ENCODE data around the gene ZNF652. TPM values are rescaled to one million over a fixed set of nuclear protein-coding genes. Genes with fewer than 3 reads are reported as not detected.

Gene ZNF652
- total and polyA plus RNA-seq, 2 donors (not counting 1 experiment from before 2014, with no cell fraction given): 7.8 to 10.2 TPM

DNA sequence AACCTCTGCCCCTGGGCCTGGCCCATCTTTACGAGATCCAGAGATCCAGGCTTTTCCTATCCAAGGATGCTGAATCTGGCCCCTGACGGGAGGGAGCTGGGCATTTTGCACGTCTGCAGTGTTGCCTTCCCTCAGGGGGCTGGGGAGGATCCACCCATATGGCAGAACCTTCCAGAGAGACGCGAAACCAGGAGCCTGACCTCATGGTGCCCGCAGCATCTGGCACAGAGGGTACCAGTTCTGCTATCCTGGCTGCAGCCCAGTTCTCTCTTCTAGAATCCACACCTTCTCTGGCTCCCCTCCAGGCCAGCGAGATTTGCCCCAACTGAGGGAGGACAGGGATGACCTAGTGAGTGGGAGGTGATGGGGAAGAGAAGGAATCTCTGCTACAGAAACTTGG, 20.5 kb upstream of the ZNF652 start:
- Histone ChIP-seq H3K4me2 (ENCODE audit: extremely low read depth, insufficient read depth, low read length) (no peak overlapping the region), H3K36me3 (ENCODE audit: control insufficient read depth, insufficient read depth, low read length) (no peaks in the 10 kb centered on the region), H2AFZ (ENCODE audit: low read length) (no peak overlapping the region), H3K4me3 (replicated peaks in 1 of 4; ENCODE audit: control extremely low read depth in 1 of 4, insufficient read depth in 1 of 4, low read depth in 3 of 4, low read length in 4 of 4) (no peak overlapping the region), H3K79me2 (ENCODE audit: control insufficient read depth, insufficient read depth, low read length) (no peaks in the 10 kb centered on the region), H3K27ac (ENCODE audit: insufficient read depth, low read length) (no peak overlapping the region), H3K4me1 (ENCODE audit: control insufficient read depth, extremely low read depth, insufficient read depth, low read length) (no peaks in the 10 kb centered on the region), H3K27me3 (ENCODE audit: control insufficient read depth, insufficient read depth, low read length) (no peaks in the 10 kb centered on the region), H3K9me3 (ENCODE audit: control insufficient read depth, insufficient read depth, low read depth, low read length) (no peaks in the 10 kb centered on the region), H3K9ac (ENCODE audit: insufficient read depth, low read length) (no peak overlapping the region), H4K20me1 (ENCODE audit: control insufficient read depth, extremely low read depth, insufficient read depth, low read length) (no peaks in the 10 kb centered on the region)
- TF ChIP-seq, protein P1, sequence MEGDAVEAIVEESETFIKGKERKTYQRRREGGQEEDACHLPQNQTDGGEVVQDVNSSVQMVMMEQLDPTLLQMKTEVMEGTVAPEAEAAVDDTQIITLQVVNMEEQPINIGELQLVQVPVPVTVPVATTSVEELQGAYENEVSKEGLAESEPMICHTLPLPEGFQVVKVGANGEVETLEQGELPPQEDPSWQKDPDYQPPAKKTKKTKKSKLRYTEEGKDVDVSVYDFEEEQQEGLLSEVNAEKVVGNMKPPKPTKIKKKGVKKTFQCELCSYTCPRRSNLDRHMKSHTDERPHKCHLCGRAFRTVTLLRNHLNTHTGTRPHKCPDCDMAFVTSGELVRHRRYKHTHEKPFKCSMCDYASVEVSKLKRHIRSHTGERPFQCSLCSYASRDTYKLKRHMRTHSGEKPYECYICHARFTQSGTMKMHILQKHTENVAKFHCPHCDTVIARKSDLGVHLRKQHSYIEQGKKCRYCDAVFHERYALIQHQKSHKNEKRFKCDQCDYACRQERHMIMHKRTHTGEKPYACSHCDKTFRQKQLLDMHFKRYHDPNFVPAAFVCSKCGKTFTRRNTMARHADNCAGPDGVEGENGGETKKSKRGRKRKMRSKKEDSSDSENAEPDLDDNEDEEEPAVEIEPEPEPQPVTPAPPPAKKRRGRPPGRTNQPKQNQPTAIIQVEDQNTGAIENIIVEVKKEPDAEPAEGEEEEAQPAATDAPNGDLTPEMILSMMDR (conservative IDR thresholded peaks at IDR 0.05 in 1 of 2, IDR thresholded peaks at IDR 0.05 in 1 of 2; ENCODE audit: low read depth in 1 of 2, low read length in 2 of 2): no peak
- TF ChIP-seq EZH2 (IDR thresholded peaks at IDR 0.05; ENCODE audit: low read length, missing control alignments): no peak
- DNase-seq (ENCODE audit: low read depth in 2 of 2): no peak

DNA sequence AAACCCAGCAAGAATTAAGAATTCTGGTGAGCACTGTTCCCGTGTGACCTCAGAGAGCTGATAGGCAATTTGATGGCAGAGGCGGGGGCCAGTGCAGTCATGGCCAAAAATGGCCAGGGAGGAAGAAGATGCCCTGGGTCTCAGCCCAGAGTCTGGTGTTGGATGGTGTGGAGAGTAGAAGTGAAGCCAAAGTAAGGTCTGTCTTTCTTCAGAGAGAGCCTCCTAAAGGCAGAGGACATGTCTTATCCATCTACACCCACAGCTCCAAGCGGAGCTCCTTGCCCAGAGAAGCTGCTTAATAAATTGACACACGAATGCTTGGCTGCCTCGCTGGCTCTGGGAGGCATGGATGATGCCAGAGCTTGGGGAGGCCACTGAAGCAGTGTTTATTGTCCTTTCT, 19.7 kb upstream of the ZNF652 start:
- Histone ChIP-seq H3K4me3 (replicated peaks in 1 of 4; ENCODE audit: control extremely low read depth in 1 of 4, insufficient read depth in 1 of 4, low read depth in 3 of 4, low read length in 4 of 4) (no peak overlapping the region), H4K20me1 (ENCODE audit: control insufficient read depth, extremely low read depth, insufficient read depth, low read length) (no peaks in the 10 kb centered on the region), H3K27me3 (ENCODE audit: control insufficient read depth, insufficient read depth, low read length) (no peaks in the 10 kb centered on the region), H3K4me1 (ENCODE audit: control insufficient read depth, extremely low read depth, insufficient read depth, low read length) (no peaks in the 10 kb centered on the region), H3K79me2 (ENCODE audit: control insufficient read depth, insufficient read depth, low read length) (no peaks in the 10 kb centered on the region), H3K27ac (ENCODE audit: insufficient read depth, low read length) (no peak overlapping the region), H2AFZ (ENCODE audit: low read length) (no peak overlapping the region), H3K36me3 (ENCODE audit: control insufficient read depth, insufficient read depth, low read length) (no peaks in the 10 kb centered on the region), H3K9me3 (ENCODE audit: control insufficient read depth, insufficient read depth, low read depth, low read length) (no peaks in the 10 kb centered on the region), H3K4me2 (ENCODE audit: extremely low read depth, insufficient read depth, low read length) (no peak overlapping the region), H3K9ac (ENCODE audit: insufficient read depth, low read length) (no peak overlapping the region)
- no peak for TF ChIP-seq EZH2 (IDR thresholded peaks at IDR 0.05; ENCODE audit: low read length, missing control alignments)
- TF ChIP-seq, protein P1 (conservative IDR thresholded peaks at IDR 0.05 in 1 of 2, IDR thresholded peaks at IDR 0.05 in 1 of 2; ENCODE audit: low read depth in 1 of 2, low read length in 2 of 2): no peak
- no peak for DNase-seq (ENCODE audit: low read depth in 2 of 2)

DNA sequence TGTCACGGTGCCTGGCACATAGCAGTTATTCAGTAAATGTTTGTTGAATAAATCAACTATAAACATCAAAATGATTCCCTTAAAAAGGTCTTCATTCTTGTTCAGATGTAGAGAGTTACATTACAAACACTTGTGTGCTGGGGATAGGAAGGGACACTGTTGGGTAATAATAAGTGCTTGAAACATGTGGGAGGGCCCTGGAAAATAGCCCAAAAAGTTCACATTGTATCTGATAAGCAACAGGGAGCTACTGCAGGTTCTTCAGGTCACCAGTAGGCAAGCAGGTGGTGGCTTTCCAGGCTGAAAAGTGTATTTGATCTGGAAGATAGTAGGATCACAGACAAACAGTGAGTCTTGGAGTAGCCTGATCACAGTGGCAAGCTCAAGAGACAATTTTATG, 19.0 kb upstream of the ZNF652 start:
- Histone ChIP-seq H3K79me2 (ENCODE audit: control insufficient read depth, insufficient read depth, low read length) (no peaks in the 10 kb centered on the region), H3K36me3 (ENCODE audit: control insufficient read depth, insufficient read depth, low read length) (no peaks in the 10 kb centered on the region), H3K4me2 (ENCODE audit: extremely low read depth, insufficient read depth, low read length) (no peak overlapping the region), H3K9ac (ENCODE audit: insufficient read depth, low read length) (no peak overlapping the region), H2AFZ (ENCODE audit: low read length) (no peak overlapping the region), H3K4me3 (replicated peaks in 1 of 4; ENCODE audit: control extremely low read depth in 1 of 4, insufficient read depth in 1 of 4, low read depth in 3 of 4, low read length in 4 of 4) (no peak overlapping the region), H4K20me1 (ENCODE audit: control insufficient read depth, extremely low read depth, insufficient read depth, low read length) (no peaks in the 10 kb centered on the region), H3K4me1 (ENCODE audit: control insufficient read depth, extremely low read depth, insufficient read depth, low read length) (no peaks in the 10 kb centered on the region), H3K27ac (ENCODE audit: insufficient read depth, low read length) (no peak overlapping the region), H3K27me3 (ENCODE audit: control insufficient read depth, insufficient read depth, low read length) (no peaks in the 10 kb centered on the region), H3K9me3 (ENCODE audit: control insufficient read depth, insufficient read depth, low read depth, low read length) (no peaks in the 10 kb centered on the region)
- DNase-seq (ENCODE audit: low read depth in 2 of 2): no peak
- no peak for TF ChIP-seq EZH2 (IDR thresholded peaks at IDR 0.05; ENCODE audit: low read length, missing control alignments)
- TF ChIP-seq, protein P1 (conservative IDR thresholded peaks at IDR 0.05 in 1 of 2, IDR thresholded peaks at IDR 0.05 in 1 of 2; ENCODE audit: low read depth in 1 of 2, low read length in 2 of 2): no peak
